BLaER1 (cell line): ENCODE results near the gene SH3TC2.

Source experiments
- H3K27ac ChIP-seq: shearing (Covaris generic); formaldehyde crosslinking; 2 replicates; pipeline ENCODE4 v1.8.1; 2022
- H3K27me3 ChIP-seq: shearing (Covaris generic); formaldehyde crosslinking; 2 replicates; pipeline ENCODE4 v1.8.1; 2022
- H3K36me3 ChIP-seq: shearing (Covaris generic); formaldehyde crosslinking; 2 replicates; pipeline ENCODE4 v1.8.1; 2022
- H3K4me1 ChIP-seq: shearing (Covaris generic); formaldehyde crosslinking; 2 replicates; pipeline ENCODE4 v1.8.1; 2022
- H3K4me2 ChIP-seq: shearing (Covaris generic); formaldehyde crosslinking; 2 replicates; pipeline ENCODE4 v1.8.1; 2022
- H3K4me3 ChIP-seq: shearing (Covaris generic); formaldehyde crosslinking; 2 replicates; pipeline ENCODE4 v1.8.1; 2022
- H3K9ac ChIP-seq: shearing (Covaris generic); formaldehyde crosslinking; 2 replicates; pipeline ENCODE4 v1.8.1; 2022
- H3K9me3 ChIP-seq: shearing (Covaris generic); formaldehyde crosslinking; 2 replicates; pipeline ENCODE4 v1.8.1; 2022
- H4K20me1 ChIP-seq: shearing (Covaris generic); formaldehyde crosslinking; 2 replicates; pipeline ENCODE4 v1.8.1; 2022
- Cebpa-rat ChIP-seq: shearing (Covaris generic); IDR thresholded peaks from 2 replicates; pipeline ENCODE4 v1.8.1; 2022

The SH3TC2 gene

DNA sequence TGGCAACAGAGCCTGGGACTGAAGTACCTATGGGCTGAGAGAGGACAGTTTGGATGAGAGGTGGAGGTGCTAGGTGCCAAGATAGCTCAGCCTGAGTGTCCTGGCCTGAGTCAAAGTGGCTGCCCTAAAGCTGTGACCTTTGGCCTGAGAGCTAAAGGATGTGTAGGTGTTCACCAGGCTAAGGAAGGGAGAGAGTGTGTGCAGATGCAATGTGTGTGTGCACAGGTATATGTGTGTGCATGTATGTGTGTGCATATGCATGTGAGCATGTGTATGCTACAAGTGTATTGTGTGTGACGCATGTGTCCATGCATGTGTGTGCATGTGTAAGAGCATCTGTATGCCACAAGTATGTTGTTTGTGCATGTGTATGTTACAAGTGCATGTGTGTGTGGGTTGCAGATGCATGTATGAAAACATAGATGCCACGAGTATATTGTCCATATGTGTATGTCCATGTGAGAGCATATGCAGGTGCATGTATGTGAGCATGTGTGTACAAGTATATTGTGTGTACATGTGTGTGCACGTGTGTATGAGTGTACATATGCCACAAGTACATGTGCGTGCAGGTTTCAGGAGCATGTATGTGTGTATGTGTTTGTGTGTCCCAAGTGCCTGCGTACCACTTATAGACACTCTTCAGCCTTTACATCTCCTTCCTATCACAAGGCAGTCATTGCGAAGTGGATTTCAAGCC is 102.6 kb downstream of the SH3TC2 start:
- Histone ChIP-seq H3K9ac (no peak overlapping the region), H3K27me3 (no peaks in the 10 kb centered on the region), H4K20me1 (no peaks in the 10 kb centered on the region), H3K4me2 (no peak overlapping the region), H3K4me3 (no peak overlapping the region), H3K4me1 (peaks cover 12% of the 10 kb centered on the region), H3K9me3 (no peaks in the 10 kb centered on the region), H3K27ac (no peak overlapping the region), H3K36me3 (no peaks in the 10 kb centered on the region)
- no peak for TF ChIP-seq Cebpa-rat

GRCh38 chr5:148957591-148958202 is 105.2 kb downstream of the SH3TC2 start:
- no peak for TF ChIP-seq Cebpa-rat
- Histone ChIP-seq H3K4me2 (no peak overlapping the region), H3K36me3 (no peaks in the 10 kb centered on the region), H4K20me1 (no peaks in the 10 kb centered on the region), H3K27ac (no peak overlapping the region), H3K9me3 (no peaks in the 10 kb centered on the region), H3K27me3 (no peaks in the 10 kb centered on the region), H3K9ac (no peak overlapping the region), H3K4me1 (peaks cover 9% of the 10 kb centered on the region), H3K4me3 (no peak overlapping the region)

- peaks cover 9% of the 10 kb centered on the region for H3K4me1 ChIP-seq
- H3K36me3 ChIP-seq = no peaks in the 10 kb centered on the region
- H3K27ac ChIP-seq = no peak overlapping the region
- TF ChIP-seq Cebpa-rat = no peak
- no peak overlapping the region for H3K4me2 ChIP-seq
- H3K4me3 ChIP-seq = no peak overlapping the region
- no peaks in the 10 kb centered on the region for H3K9me3 ChIP-seq
- no peaks in the 10 kb centered on the region for H3K27me3 ChIP-seq
- no peaks in the 10 kb centered on the region for H4K20me1 ChIP-seq
- no peak overlapping the region for H3K9ac ChIP-seq
Observed at GRCh38 chr5:148956477-148957385, 106.1 kb downstream of the SH3TC2 start.
